Measurements from ENCODE around the gene LMAN2L.

The LMAN2L gene

GRCh38 chr2:96737831-96738230 lies 2.0 kb downstream of the LMAN2L start:
- Histone ChIP-seq H3K27ac (replicated peaks) (no peak overlapping the region), H3K27me3 (ENCODE audit: insufficient read depth, poor library complexity, severe bottlenecking) (no peaks in the 10 kb centered on the region), H3K4me3 (replicated peaks; ENCODE audit: insufficient read depth, low read length) (no peak overlapping the region)
- TF ChIP-seq REST (IDR thresholded peaks at IDR 0.05; ENCODE audit: insufficient replicate concordance, low read depth): no peak
- peak; percentile 24; the same call in 1 of the 2 replicates for TF ChIP-seq SPI1 (IDR thresholded peaks at IDR 0.05; ENCODE audit: borderline replicate concordance, low read depth)
- peak in 1 of 2 experiments; percentile 3 for DNase-seq (ENCODE audit: low read depth in 1 of 2, low spot score in 1 of 2)

DNA sequence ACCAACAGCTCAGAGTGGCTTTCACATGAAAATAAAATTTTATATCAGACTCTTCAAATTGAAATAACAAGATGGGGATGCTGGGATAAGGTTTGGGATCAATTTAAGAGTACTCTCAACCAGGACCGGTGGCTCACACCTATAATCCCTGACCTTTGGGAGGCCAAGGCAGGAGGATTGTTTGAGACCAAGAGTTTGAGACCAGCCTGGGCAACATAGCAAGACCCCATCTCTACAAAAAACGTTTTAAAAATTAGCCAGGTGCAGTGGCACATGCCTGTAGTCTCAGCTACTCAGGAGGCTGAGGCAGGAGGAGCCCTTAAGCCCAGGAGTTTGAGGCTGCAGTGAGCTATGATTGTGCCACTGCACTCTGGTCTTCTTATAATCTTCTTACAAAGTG lies 2.6 kb downstream of the LMAN2L start:
- no peak for TF ChIP-seq REST (IDR thresholded peaks at IDR 0.05; ENCODE audit: insufficient replicate concordance, low read depth)
- TF ChIP-seq POLR2AphosphoS5 (IDR thresholded peaks at IDR 0.05; ENCODE audit: low read depth): no peak
- no peak for TF ChIP-seq CTCF (IDR thresholded peaks at IDR 0.05; ENCODE audit: insufficient read depth, low read length)
- no peak for DNase-seq (ENCODE audit: low read depth in 1 of 2, low spot score in 1 of 2)
- H3K4me3 ChIP-seq (replicated peaks; ENCODE audit: insufficient read depth, low read length): no peak overlapping the region
- no peaks in the 10 kb centered on the region for H3K27me3 ChIP-seq (ENCODE audit: insufficient read depth, poor library complexity, severe bottlenecking)
- no peak overlapping the region for H3K27ac ChIP-seq (replicated peaks)

- H3K27ac ChIP-seq (replicated peaks): no peak overlapping the region
- no peak for DNase-seq (ENCODE audit: low read depth in 1 of 2, low spot score in 1 of 2)
- no peaks in the 10 kb centered on the region for H3K27me3 ChIP-seq (ENCODE audit: insufficient read depth, poor library complexity, severe bottlenecking)
- H3K4me3 ChIP-seq (replicated peaks; ENCODE audit: insufficient read depth, low read length): no peak overlapping the region
- no peak for TF ChIP-seq POLR2AphosphoS5 (IDR thresholded peaks at IDR 0.05; ENCODE audit: low read depth)
- TF ChIP-seq GABPA (IDR thresholded peaks at IDR 0.05; ENCODE audit: low read depth): no peak
- TF ChIP-seq SPI1 (IDR thresholded peaks at IDR 0.05; ENCODE audit: borderline replicate concordance, low read depth): no peak
- TF ChIP-seq REST (IDR thresholded peaks at IDR 0.05; ENCODE audit: insufficient replicate concordance, low read depth): no peak
- TF ChIP-seq CTCF (IDR thresholded peaks at IDR 0.05; ENCODE audit: insufficient read depth, low read length): no peak
These were observed 4.8 kb downstream of the LMAN2L start for GRCh38 chr2:96734880-96735583.
